HG03558 (cell line): ENCODE results near the gene ABCC1.

Source experiments
- ATAC-seq: cut with Tn5 transposase; IDR thresholded peaks from one replicate; pipeline ENCODE4 v1.9.1; 2021; ENCODE audit warnings: moderate number of reproducible peaks; ENCODE audit not compliant: unreplicated experiment; ENCODE audit errors: extremely low read depth

Gene ABCC1

DNA sequence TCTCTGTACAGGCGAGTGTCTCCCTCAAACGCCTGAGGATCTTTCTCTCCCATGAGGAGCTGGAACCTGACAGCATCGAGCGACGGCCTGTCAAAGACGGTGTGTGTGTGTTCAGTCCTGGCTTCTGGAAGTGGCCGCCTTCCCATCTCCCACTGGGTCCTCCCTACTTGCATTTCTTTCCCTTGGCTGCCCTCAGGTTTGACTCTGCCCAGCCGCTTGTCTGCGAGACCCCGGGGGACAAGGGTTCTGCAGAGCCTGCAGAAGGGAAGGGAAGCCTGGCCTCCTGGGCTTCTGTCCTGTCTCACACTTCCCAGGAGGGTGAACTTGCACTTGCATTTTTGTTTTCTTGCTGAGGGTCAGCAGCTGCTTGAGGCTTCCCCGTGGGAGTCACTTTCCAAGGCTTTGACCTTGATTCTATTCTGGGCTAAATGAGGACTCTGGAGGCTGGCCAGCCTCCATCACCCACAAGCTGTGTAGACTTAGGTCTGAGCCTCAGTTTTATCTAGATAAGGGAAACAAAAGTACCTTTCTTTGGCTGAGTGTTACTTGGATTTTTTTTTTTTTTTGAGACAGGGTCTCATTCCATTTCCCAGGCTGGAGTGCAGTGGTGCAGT, 122.3 kb downstream of the ABCC1 start:
- no peak for ATAC-seq

DNA sequence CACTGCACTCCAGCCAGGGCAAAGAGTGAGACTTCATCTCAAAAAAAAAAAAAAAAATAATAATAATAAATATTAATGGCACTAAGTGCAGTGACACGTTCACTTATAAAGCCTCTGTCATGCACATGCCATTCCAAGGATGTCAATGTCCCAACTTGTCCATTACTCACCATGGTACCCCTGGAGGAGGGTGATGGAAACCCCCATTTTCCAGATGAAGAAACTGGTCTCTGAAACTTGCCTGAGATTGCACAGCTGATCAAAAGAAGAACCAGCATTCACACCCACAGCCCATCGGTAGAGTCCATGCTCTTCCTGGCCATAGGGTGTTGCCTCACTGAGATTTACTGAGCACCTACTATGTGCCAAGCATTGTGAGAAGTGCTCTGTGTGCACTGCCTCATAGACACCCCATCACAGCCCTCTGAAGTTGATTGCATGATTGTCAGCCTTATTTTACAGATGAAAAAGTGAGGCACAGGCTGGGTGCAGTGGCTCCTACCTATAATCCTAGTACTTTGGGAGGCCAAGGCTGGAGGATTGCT, 123.7 kb downstream of the ABCC1 start:
- no peak for ATAC-seq

DNA sequence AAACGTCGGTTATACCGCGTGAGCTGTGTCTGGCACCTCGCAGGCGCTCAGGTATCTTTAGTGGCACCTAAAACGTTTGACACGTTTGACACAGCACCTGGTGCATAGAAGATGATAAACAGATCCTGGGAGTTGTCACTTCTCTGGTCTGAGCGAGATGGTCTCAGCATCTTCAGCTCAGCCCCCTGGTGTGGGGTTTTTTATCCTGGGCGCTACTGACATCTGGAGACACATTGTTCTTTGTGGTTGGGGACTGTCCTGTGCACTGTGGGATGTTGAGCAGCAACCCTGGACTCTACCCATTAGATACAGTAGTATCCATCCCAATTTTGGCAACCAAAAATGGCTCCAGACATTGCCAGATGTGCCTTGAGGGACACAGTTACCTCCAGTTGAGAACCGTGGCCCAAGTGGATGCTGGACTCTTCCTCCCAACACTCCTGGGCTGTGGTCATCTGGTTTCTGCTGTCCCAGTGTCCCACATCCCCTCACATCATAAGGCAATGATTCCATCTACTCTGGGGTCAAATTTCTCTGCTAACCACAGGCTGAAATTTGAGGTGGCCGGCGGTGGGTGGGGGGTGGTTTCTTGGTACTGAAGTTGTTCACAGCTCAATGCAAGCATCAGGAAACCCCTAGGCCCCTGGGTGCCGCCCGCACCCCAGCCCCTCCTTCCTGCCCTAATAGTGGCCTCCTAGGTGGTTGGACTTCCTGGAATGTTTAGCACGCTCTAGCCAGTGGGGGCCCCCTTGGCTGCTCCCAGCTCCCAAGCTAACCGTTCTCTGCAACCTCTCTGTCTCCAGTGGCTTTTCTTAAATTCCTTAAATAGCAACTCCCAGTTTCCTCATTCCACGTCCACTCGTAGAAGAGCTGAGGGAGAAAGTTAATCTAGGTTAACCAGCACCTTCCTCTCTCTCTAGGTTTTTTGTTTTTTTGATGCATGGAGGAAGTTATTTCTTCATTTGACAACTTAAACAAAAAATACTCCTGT, 124.8 kb downstream of the ABCC1 start:
- ATAC-seq = no peak

DNA sequence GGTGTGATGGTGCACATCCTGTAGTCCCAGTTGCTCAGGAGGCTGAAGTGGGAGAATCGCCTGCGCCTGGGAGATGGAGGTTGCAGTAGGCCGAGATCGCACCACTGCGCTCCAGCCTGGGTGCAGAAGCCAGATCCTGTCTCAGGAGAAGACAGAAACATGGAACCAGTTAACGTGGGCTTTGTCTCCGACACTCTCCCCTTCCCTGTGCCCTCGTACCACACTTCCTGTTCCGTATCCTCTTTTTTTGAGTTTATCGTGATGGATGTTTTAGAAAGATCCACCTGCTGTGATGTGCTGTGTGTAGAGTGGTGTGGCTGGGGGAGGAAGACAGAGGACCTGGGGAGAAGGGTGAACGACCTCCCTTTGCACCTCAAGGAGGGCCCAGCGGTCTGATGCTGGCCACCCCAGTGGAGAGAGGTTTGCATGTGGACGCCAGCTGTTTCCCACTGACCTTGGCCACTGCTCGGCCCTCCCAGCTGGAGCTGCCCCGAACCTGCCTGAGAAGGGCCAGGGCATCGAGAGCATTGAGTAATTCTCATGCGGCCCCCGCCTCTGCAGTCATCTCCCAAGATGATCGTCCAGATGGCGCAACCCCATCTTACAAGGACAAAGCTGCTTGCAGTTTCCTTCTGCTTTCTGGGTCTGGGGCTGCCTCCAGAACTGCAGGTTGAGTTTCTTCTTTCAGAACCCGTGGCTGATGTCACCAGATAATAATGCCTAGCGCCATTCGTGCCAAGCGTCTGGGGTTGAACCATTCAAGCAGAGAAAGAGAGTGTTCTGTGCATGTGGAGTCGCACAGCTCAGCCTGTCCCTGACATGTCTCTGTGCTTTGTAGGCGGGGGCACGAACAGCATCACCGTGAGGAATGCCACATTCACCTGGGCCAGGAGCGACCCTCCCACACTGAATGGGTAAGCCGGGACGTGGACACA, 126.3 kb downstream of the ABCC1 start:
- ATAC-seq = no peak

DNA sequence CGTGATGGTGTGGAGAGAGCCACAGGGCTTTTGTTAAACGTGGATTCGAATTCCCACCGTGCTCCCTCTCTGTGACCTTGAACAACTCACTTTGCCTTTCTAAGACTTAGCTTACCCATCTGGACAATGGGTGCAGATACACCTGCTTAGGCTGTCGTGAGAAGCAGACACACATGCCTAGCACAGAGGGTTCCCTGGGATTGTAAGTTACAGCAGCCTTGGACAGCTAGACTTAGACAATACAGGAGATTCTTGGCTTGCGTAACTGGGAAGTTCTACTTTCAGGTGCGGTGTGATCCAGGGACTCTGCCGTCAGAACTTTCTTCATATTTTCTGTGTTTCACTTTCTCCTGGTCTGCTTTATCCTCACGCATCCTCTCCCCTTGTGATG, 127.0 kb downstream of the ABCC1 start:
- no peak for ATAC-seq

DNA sequence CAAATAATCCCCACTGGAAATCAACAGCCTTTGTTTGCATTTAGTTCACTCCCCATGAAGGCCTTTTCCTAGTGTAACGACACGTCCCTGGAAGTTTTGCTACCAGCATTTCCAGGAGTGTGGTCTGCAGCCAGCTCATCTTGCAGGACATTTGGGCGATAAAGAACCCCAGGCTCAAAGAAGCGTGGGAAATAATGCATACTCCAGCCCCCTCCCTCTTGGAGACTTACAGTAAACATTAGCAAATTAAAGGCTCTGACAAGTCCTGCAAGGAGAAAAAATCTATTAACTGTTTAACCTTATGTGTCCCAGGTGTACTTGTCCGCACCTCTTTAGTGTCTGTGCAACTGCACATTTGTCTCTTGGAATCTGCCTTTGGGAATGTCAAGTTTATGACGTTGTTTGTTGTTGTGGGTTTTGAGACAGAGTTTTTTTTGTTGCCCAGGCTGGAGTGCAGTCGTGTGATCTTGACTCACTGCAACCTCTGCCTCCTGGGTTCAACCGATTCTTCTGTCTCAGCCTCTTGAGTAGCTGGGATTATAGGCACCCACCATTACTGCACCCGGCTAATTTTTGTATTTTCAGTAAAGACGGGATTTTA, 131.1 kb downstream of the ABCC1 start:
- no peak for ATAC-seq

DNA sequence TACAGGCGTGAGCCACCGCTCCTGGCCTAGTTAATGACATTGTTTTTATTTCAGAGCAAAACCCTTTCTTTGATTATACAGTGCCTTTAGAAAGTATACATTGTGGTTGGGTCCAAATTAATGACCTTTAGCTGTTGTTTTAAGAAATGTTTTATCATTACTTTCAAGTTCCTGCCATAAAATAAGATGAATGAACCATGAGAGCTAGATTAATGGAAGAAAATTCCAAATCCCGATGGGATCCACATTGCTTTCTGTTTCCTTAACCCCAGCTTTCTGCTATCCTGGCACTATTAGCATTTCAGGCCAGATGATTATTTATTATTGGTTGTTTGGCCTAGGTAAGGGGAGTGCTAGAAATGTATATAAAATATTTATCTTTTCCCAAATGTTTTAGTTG, 131.7 kb downstream of the ABCC1 start:
- no peak for ATAC-seq

DNA sequence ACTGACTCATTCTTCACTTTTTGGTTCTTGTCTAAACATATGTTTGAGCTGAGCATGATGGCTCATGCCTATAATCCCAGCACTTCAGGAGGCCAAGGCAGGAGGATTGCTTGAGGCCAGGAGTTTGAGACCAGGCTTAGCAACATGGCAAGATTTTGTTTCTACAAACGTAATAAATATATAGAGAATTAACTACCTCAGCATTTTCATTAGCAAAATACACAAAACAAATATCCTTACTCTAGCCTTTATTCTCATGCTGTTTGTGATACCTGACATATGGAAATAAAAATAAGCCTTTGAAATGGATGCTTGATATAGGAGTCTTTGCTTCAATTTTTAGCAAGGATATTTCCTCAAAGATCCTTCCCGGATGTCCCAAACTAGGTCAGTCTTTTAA, 132.8 kb downstream of the ABCC1 start:
- ATAC-seq = no peak

- ATAC-seq = no peak
Observed at GRCh38 chr16:16083421-16084156, 134.2 kb downstream of the ABCC1 start.

GRCh38 chr16:16084874-16085273, 135.5 kb downstream of the ABCC1 start:
- no peak for ATAC-seq

DNA sequence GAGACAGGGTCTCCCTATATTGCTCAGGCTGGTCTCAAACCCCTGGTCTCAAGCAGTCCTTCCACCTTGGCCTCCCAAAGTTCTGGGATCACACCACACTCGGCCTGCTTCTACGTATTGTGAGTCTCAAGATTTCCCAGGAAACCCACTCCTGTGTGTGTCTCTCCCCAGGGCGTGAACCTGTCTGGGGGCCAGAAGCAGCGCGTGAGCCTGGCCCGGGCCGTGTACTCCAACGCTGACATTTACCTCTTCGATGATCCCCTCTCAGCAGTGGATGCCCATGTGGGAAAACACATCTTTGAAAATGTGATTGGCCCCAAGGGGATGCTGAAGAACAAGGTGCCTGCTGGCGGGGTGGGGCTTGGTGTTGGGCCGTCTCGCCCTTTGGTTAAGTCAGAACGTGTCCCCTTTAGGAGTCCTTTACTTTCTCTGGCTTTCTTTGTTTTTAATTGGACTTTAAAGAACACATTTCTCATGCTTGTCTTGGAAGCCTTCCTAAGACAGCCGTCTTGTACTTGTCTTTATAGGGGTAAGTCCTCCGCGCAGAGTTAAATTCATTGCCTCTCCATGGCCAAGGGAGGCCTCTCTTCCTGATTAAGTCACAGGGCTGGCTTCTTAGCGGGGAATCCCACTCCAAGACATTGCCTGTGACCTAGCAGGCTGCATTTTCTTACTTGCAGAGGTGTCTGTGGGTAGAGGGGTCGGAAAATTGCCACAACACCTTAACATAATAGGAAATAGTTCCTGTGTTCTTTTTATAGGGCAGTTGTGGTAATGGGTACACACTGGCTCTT, 137.4 kb downstream of the ABCC1 start:
- ATAC-seq = no peak

GRCh38 chr16:16090238-16090637, 140.8 kb downstream of the ABCC1 start:
- ATAC-seq = no peak

GRCh38 chr16:16092925-16093627, 143.7 kb downstream of the ABCC1 start:
- ATAC-seq = no peak

- ATAC-seq = no peak
Observed at GRCh38 chr16:16093628-16094332, 144.4 kb downstream of the ABCC1 start.

DNA sequence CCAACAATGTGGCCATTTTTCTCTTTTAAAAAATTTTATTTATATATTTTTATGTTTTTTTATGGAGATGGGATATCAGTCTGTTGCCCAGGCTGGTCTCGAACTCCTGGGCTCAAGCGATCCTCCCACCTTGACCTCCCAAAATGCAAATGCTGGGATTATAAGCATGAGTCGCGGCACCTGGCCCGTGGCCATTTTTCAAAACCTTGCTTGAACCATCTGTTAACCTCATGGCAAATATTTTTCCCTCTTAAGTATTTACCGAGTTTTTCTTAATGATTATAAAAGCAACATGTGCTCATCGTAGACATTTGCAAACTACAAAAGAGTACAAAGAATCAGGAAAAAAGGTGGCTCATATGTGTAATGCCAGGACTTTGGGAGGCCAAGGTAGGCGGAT, 146.2 kb downstream of the ABCC1 start:
- no peak for ATAC-seq

DNA sequence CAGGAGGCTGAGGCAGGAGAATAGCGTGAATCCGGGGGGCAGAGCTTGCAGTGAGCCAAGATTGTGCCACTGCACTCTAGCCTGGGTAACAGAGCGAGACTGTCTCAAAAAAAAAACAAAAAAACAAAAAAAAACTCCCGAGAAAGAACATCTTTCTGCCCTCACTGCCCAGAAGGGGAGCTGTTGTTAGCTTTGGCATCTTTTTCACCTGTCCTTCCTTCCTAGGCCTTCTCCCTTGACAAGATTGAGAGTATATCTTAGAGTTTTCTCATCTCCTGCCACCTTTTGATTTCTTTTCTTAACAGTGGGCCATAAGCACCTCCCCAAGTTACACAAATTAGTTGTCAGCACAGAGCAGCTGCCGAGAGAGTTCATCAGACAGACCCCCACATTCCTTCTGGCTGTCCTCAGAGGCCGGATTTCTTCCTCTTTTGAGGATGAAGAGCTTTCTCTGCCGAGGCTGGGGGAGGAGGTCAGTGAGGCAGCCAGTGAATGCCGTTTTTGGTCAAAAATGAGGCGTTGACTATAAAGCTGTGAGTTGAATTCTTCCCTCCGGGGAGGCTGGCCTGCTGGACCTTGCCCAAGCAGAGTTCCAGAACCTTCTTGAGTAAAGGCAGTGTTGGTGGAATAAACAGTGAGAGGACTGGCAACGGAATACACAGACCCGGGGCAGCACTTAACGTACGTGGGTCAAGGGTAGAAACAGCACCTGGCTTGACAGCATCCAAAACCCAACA, 146.9 kb downstream of the ABCC1 start:
- ATAC-seq = no peak

GRCh38 chr16:16096858-16097213, 147.4 kb downstream of the ABCC1 start:
- no peak for ATAC-seq
